ENCODE data around the gene RAD23A.
A peak's percentile ranks its signal among the peaks of the same experiment; 100 is the strongest.

RAD23A gene

DNA sequence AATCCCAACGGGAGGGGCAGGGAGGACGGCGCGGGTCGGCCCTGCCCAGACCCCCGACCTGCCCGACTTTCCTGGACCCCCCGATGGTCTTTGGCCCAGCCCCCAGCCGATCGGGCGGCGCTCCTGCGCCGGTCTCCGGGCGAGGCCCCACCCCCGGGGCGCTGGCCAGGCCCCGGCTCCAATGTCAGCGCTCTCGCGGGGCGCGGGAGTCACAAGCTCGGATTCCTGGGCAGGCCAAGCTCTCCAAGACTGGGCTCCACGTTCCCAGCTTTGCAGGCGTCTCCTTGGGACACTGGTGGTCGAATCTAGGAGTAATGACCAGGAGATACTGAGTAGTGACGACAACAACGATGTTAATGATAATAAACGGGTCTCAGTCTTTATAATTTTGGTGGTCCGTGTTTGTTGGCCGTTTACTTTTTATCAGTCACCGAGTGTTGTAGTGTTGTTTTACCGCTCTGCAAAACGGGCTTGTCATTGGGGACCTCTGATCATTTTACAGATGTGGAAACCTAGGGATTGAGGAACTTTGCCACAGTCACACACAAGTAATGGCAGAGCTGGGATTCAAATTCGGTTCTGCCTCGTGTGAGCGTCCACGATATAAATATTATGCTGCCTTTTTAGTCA lies 545 bp downstream of the RAD23A start:
- peak overlapping the region; percentile 84 for H3K4me3 ChIP-seq (ENCODE audit: low read depth, low read length)
- H3K36me3 ChIP-seq (ENCODE audit: control insufficient read depth in 2 of 2, insufficient read depth in 1 of 2, low read length in 2 of 2): peaks cover 50 to 77% of the 10 kb centered on the region in 2 experiments
- peaks cover 3% of the 10 kb centered on the region; the same call in 1 of the 2 replicates for H3K4me1 ChIP-seq (ENCODE audit: control insufficient read depth, insufficient read depth, low read length)
- H3K9me3 ChIP-seq (ENCODE audit: control insufficient read depth, insufficient read depth, low read depth, low read length): no peaks in the 10 kb centered on the region
- POLR2A ChIA-PET: interaction anchor here (0.6 to 2.1 kb wide), 9 partner anchors 8 to 241 kb away, joined by 3 to 12 read pairs (median 5); partner anchors contain the start of genes CALR, FARSA, GADD45GIP1 and GCDH
- CTCF ChIA-PET: interaction anchor here (1.3 to 6.2 kb wide), 3 partner anchors 20 to 61 kb away, joined by 3 to 31 read pairs (median 4); no protein-coding TSS in a partner anchor
- H3K27ac ChIP-seq (ENCODE audit: extremely low read depth, low read depth, low read length): peak overlapping the region; percentile 83
- TF ChIP-seq, protein P1, sequence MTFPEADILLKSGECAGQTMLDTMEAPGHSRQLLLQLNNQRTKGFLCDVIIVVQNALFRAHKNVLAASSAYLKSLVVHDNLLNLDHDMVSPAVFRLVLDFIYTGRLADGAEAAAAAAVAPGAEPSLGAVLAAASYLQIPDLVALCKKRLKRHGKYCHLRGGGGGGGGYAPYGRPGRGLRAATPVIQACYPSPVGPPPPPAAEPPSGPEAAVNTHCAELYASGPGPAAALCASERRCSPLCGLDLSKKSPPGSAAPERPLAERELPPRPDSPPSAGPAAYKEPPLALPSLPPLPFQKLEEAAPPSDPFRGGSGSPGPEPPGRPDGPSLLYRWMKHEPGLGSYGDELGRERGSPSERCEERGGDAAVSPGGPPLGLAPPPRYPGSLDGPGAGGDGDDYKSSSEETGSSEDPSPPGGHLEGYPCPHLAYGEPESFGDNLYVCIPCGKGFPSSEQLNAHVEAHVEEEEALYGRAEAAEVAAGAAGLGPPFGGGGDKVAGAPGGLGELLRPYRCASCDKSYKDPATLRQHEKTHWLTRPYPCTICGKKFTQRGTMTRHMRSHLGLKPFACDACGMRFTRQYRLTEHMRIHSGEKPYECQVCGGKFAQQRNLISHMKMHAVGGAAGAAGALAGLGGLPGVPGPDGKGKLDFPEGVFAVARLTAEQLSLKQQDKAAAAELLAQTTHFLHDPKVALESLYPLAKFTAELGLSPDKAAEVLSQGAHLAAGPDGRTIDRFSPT (tag by site-specific recombination; IDR thresholded peaks at IDR 0.05): 0 out of 2 replicates have a peak, but pooled peaks have one; percentile 29
- TF ChIP-seq ZNF335 (tag by site-specific recombination; conservative IDR thresholded peaks at IDR 0.05) (peak; percentile 90), ZNF324 (tag by site-specific recombination; IDR thresholded peaks at IDR 0.05) (no peak), ZNF16 (tag by site-specific recombination; IDR thresholded peaks at IDR 0.05; ENCODE audit: low read depth) (no peak), MEIS1 (CRISPR knock-in tag; IDR thresholded peaks at IDR 0.05; ENCODE audit: borderline replicate concordance) (no peak), ZSCAN23 (tag by site-specific recombination; IDR thresholded peaks at IDR 0.05) (no peak), ZNF558 (tag by site-specific recombination; IDR thresholded peaks at IDR 0.05) (no peak), ZNF707 (tag by site-specific recombination; IDR thresholded peaks at IDR 0.05) (no peak), ZNF747 (tag by site-specific recombination; IDR thresholded peaks at IDR 0.05) (no peak), ZNF114 (tag by site-specific recombination; IDR thresholded peaks at IDR 0.05) (no peak), ZFP37 (tag by site-specific recombination; IDR thresholded peaks at IDR 0.05) (0 out of 2 replicates have a peak, but pooled peaks have one; percentile 22), ZNF24 (tag by site-specific recombination; IDR thresholded peaks at IDR 0.05) (no peak), OSR2 (tag by site-specific recombination; IDR thresholded peaks at IDR 0.05) (no peak), ZBTB17 (tag by site-specific recombination; IDR thresholded peaks at IDR 0.05) (no peak), ZNF292 (tag by site-specific recombination; IDR thresholded peaks at IDR 0.05; ENCODE audit: borderline replicate concordance, low read depth) (no peak), ZIC2 (tag by site-specific recombination; IDR thresholded peaks at IDR 0.05) (peak; percentile 25; the same call in 1 of the 2 replicates), FEZF1 (tag by site-specific recombination; IDR thresholded peaks at IDR 0.05) (no peak), BCL11B (tag by site-specific recombination; IDR thresholded peaks at IDR 0.05; ENCODE audit: low read depth) (no peak), ZNF423 (tag by site-specific recombination; IDR thresholded peaks at IDR 0.05) (no peak), ZNF660 (tag by site-specific recombination; IDR thresholded peaks at IDR 0.05) (peak; percentile 11; the same call in 1 of the 2 replicates), ZNF19 (tag by site-specific recombination; IDR thresholded peaks at IDR 0.05; ENCODE audit: low read depth) (no peak), ZNF560 (tag by site-specific recombination; IDR thresholded peaks at IDR 0.05; ENCODE audit: borderline replicate concordance) (no peak), ZNF112 (tag by site-specific recombination; IDR thresholded peaks at IDR 0.05) (no peak), ZBTB7A (tag by site-specific recombination; IDR thresholded peaks at IDR 0.05; ENCODE audit: low read depth) (no peak)
- TF ChIP-seq, protein P2, sequence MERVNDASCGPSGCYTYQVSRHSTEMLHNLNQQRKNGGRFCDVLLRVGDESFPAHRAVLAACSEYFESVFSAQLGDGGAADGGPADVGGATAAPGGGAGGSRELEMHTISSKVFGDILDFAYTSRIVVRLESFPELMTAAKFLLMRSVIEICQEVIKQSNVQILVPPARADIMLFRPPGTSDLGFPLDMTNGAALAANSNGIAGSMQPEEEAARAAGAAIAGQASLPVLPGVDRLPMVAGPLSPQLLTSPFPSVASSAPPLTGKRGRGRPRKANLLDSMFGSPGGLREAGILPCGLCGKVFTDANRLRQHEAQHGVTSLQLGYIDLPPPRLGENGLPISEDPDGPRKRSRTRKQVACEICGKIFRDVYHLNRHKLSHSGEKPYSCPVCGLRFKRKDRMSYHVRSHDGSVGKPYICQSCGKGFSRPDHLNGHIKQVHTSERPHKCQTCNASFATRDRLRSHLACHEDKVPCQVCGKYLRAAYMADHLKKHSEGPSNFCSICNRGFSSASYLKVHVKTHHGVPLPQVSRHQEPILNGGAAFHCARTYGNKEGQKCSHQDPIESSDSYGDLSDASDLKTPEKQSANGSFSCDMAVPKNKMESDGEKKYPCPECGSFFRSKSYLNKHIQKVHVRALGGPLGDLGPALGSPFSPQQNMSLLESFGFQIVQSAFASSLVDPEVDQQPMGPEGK (tag by site-specific recombination; IDR thresholded peaks at IDR 0.05): peak; percentile 51
- TF ChIP-seq, protein P3, sequence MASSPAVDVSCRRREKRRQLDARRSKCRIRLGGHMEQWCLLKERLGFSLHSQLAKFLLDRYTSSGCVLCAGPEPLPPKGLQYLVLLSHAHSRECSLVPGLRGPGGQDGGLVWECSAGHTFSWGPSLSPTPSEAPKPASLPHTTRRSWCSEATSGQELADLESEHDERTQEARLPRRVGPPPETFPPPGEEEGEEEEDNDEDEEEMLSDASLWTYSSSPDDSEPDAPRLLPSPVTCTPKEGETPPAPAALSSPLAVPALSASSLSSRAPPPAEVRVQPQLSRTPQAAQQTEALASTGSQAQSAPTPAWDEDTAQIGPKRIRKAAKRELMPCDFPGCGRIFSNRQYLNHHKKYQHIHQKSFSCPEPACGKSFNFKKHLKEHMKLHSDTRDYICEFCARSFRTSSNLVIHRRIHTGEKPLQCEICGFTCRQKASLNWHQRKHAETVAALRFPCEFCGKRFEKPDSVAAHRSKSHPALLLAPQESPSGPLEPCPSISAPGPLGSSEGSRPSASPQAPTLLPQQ (tag by site-specific recombination; IDR thresholded peaks at IDR 0.05): peak; percentile 48; the same call in 1 of the 2 replicates
- TF ChIP-seq, protein P4, sequence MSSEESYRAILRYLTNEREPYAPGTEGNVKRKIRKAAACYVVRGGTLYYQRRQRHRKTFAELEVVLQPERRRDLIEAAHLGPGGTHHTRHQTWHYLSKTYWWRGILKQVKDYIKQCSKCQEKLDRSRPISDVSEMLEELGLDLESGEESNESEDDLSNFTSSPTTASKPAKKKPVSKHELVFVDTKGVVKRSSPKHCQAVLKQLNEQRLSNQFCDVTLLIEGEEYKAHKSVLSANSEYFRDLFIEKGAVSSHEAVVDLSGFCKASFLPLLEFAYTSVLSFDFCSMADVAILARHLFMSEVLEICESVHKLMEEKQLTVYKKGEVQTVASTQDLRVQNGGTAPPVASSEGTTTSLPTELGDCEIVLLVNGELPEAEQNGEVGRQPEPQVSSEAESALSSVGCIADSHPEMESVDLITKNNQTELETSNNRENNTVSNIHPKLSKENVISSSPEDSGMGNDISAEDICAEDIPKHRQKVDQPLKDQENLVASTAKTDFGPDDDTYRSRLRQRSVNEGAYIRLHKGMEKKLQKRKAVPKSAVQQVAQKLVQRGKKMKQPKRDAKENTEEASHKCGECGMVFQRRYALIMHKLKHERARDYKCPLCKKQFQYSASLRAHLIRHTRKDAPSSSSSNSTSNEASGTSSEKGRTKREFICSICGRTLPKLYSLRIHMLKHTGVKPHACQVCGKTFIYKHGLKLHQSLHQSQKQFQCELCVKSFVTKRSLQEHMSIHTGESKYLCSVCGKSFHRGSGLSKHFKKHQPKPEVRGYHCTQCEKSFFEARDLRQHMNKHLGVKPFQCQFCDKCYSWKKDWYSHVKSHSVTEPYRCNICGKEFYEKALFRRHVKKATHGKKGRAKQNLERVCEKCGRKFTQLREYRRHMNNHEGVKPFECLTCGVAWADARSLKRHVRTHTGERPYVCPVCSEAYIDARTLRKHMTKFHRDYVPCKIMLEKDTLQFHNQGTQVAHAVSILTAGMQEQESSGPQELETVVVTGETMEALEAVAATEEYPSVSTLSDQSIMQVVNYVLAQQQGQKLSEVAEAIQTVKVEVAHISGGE (tag by site-specific recombination; conservative IDR thresholded peaks at IDR 0.05; ENCODE audit: low read depth): no peak
- TF ChIP-seq, protein P5, sequence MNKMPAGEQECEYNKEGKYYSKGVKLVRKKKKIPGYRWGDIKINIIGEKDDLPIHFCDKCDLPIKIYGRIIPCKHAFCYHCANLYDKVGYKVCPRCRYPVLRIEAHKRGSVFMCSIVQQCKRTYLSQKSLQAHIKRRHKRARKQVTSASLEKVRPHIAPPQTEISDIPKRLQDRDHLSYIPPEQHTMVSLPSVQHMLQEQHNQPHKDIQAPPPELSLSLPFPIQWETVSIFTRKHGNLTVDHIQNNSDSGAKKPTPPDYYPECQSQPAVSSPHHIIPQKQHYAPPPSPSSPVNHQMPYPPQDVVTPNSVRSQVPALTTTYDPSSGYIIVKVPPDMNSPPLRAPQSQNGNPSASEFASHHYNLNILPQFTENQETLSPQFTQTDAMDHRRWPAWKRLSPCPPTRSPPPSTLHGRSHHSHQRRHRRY (tag by site-specific recombination; IDR thresholded peaks at IDR 0.05): no peak

All from HEK293 (cell line).